Panc1 (cell line): ENCODE results near the gene OXT.

Experiments
- CTCF ChIP-seq: fragments of 450-650 bp; IDR thresholded peaks from 2 replicates; pipeline ENCODE4 v1.5.1; 2017; ENCODE audit warnings: mild to moderate bottlenecking
- POLR2AphosphoS5 ChIP-seq: IDR thresholded peaks from 2 replicates; pipeline ENCODE4 v1.6.1; 2012; ENCODE audit warnings: mild to moderate bottlenecking, low read depth, low read length, moderate library complexity
- REST ChIP-seq, 2 experiments: IDR thresholded peaks; 2 replicates each; pipeline ENCODE4 v1.6.1; 2011 to 2012; ENCODE audit warnings: low read depth in 2 of 2, control low read depth in 1 of 2, low read length in 1 of 2, mild to moderate bottlenecking in 1 of 2, moderate library complexity in 1 of 2; ENCODE audit not compliant: insufficient read depth in 1 of 2
- SIN3A ChIP-seq: IDR thresholded peaks from 2 replicates; pipeline ENCODE4 v1.6.1; 2012; ENCODE audit warnings: low read depth, mild to moderate bottlenecking, low read length, moderate library complexity, borderline replicate concordance; ENCODE audit not compliant: insufficient read depth

- TF ChIP-seq CTCF, result no peak
- TF ChIP-seq SIN3A, result no peak
- no peak for TF ChIP-seq POLR2AphosphoS5
- no peak for TF ChIP-seq REST (IDR thresholded peaks at IDR 0.05; ENCODE audit: insufficient read depth in 1 of 2, low read depth in 2 of 2, low read length in 1 of 2)
Measured at GRCh38 chr20:3101251-3101650, 29.8 kb downstream of the OXT start.
